Measurements from ENCODE around the gene GET4. TPM values are rescaled to one million over a fixed set of nuclear protein-coding genes. Genes with fewer than 3 reads are reported as not detected.

The GET4 gene
- total and polyA plus RNA-seq, 2 of the 13 experiments (the other 11 are each of a cell fraction or from before 2014, with no cell fraction given): 28.2 to 35.2 TPM

GRCh38 chr7:927031-927671, 50.8 kb downstream of the GET4 start (continued):
- TF ChIP-seq BCLAF1 (IDR thresholded peaks at IDR 0.05) (no peak), NFYB (CRISPR knock-in tag; IDR thresholded peaks at IDR 0.05) (no peak), THAP9 (CRISPR knock-in tag; IDR thresholded peaks at IDR 0.05; ENCODE audit: borderline replicate concordance) (no peak), ISX (CRISPR knock-in tag; conservative IDR thresholded peaks at IDR 0.05) (no peak), PAF1 (CRISPR knock-in tag; IDR thresholded peaks at IDR 0.05) (no peak), XRCC5 (optimal IDR thresholded peaks at IDR 0.05; ENCODE audit: low read length) (peak; percentile 51), ZNF83 (CRISPR knock-in tag; IDR thresholded peaks at IDR 0.05; ENCODE audit: borderline replicate concordance) (no peak), ZNF609 (CRISPR knock-in tag; IDR thresholded peaks at IDR 0.05; ENCODE audit: borderline replicate concordance) (no peak), ZNF354B (CRISPR knock-in tag; IDR thresholded peaks at IDR 0.05) (no peak), ZNF576 (CRISPR knock-in tag; IDR thresholded peaks at IDR 0.05) (no peak), ZC3H4 (CRISPR knock-in tag; IDR thresholded peaks at IDR 0.05; ENCODE audit: borderline replicate concordance) (peak; percentile 76; the same call in 1 of the 2 replicates), ZKSCAN5 (CRISPR knock-in tag; IDR thresholded peaks at IDR 0.05) (no peak), MZF1 (CRISPR knock-in tag; IDR thresholded peaks at IDR 0.05; ENCODE audit: borderline replicate concordance) (no peak), RBFOX2 (IDR thresholded peaks at IDR 0.05; ENCODE audit: low read depth, low read length) (no peak)
- TF ChIP-seq, protein P1, sequence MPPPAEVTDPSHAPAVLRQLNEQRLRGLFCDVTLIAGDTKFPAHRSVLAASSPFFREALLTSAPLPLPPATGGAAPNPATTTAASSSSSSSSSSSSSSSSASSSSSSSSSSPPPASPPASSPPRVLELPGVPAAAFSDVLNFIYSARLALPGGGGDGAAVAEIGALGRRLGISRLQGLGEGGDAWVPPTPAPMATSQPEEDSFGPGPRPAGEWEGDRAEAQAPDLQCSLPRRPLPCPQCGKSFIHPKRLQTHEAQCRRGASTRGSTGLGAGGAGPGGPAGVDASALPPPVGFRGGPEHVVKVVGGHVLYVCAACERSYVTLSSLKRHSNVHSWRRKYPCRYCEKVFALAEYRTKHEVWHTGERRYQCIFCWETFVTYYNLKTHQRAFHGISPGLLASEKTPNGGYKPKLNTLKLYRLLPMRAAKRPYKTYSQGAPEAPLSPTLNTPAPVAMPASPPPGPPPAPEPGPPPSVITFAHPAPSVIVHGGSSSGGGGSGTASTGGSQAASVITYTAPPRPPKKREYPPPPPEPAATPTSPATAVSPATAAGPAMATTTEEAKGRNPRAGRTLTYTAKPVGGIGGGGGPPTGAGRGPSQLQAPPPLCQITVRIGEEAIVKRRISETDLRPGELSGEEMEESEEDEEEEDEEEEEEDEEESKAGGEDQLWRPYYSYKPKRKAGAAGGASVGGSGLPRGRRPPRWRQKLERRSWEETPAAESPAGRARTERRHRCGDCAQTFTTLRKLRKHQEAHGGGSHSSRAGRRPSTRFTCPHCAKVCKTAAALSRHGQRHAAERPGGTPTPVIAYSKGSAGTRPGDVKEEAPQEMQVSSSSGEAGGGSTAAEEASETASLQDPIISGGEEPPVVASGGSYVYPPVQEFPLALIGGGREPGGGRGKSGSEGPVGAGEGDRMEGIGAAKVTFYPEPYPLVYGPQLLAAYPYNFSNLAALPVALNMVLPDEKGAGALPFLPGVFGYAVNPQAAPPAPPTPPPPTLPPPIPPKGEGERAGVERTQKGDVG (CRISPR knock-in tag; IDR thresholded peaks at IDR 0.05; ENCODE audit: borderline replicate concordance): no peak

Data from HepG2 (cell line).